Upper lobe of right lung (tissue), 1 donor: ENCODE data around the gene STIL. TPM values are rescaled to one million over a fixed set of nuclear protein-coding genes. Genes with fewer than 3 reads are reported as not detected.
"Not testable (repeated sequence)": the region's sequence is repeated elsewhere in the genome, so short reads cannot be mapped to it uniquely, and the experiment has no call there.

Source experiments
- ATAC-seq: fragments of 200-7000 bp; cut with Tn5 transposase; one replicate; pipeline ENCODE4 v1.9.1; 2020; ENCODE audit warnings: mild to moderate bottlenecking, moderate library complexity
- DNase-seq: peaks from one replicate; pipeline ENCODE4 v3.0.0-alpha.2; 2020
- H3K27ac ChIP-seq: fragments of 200-600 bp; one replicate; pipeline ENCODE4 v1.8.0; 2022
- H3K27me3 ChIP-seq: fragments of 200-600 bp; one replicate; pipeline ENCODE4 v1.8.0; 2022; ENCODE audit warnings: mild to moderate bottlenecking
- H3K36me3 ChIP-seq: fragments of 200-600 bp; one replicate; pipeline ENCODE4 v1.8.0; 2022
- H3K4me1 ChIP-seq: fragments of 200-600 bp; one replicate; pipeline ENCODE4 v1.8.0; 2022
- H3K4me3 ChIP-seq: fragments of 200-600 bp; one replicate; pipeline ENCODE4 v1.8.0; 2022; ENCODE audit warnings: mild to moderate bottlenecking
- H3K9me3 ChIP-seq: fragments of 200-600 bp; one replicate; pipeline ENCODE4 v1.8.0; 2022
- CTCF ChIP-seq: fragments of 200-600 bp; IDR thresholded peaks from one replicate; pipeline ENCODE4 v1.8.0; 2022; ENCODE audit warnings: antibody characterized with exemption
- intact Hi-C: fragments of 100-400 bp; cut with DNase I; formaldehyde crosslinking; loops from one replicate; pipeline ENCODE4 v1.11.0; 2022
- total RNA-seq: library from RNA; stranded (reverse); fragmentation: NEBNext Ultra II Directional; extraction: Animal tissue kit (Norgen Biotek cat#: 25700); gene quantifications from one replicate; pipeline ENCODE4 v1.2.1, GENCODE V29; 2021
- donor health status: DM: no; HTN: yes; CAD: no; lungs with severe emphysema.

Gene STIL
- total RNA-seq, 1 donor from 2014 or later, result 1.7 TPM

DNA sequence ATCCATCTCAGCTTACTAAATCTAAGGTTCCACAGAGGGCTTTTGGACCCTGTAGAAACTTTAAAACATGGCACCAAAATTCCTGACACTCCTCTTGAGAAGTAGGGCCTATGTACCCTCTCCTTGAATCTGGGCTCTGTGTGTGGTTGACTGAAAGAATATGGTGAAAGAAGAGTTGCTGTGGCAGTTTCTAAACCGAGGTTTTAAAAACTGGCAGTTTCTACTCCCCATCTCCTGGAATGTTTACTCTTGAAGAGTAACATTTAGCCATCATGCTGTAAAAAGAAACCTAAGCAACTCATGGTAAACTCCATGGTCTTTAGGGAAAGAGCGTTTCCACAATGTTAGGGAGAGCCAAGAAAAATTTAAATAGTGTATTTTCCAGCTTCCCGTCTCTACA lies 15.0 kb upstream of the STIL start:
- DNase-seq, result no peak
- Histone ChIP-seq H3K4me3 (no peak overlapping the region), H3K27ac (no peak overlapping the region), H3K9me3 (no peaks in the 10 kb centered on the region), H3K27me3 (no peaks in the 10 kb centered on the region), H3K4me1 (peaks cover 4% of the 10 kb centered on the region), H3K36me3 (no peaks in the 10 kb centered on the region)
- intact Hi-C loops, result no loop called here
- ATAC-seq, result no peak
- no peak for TF ChIP-seq CTCF

DNA sequence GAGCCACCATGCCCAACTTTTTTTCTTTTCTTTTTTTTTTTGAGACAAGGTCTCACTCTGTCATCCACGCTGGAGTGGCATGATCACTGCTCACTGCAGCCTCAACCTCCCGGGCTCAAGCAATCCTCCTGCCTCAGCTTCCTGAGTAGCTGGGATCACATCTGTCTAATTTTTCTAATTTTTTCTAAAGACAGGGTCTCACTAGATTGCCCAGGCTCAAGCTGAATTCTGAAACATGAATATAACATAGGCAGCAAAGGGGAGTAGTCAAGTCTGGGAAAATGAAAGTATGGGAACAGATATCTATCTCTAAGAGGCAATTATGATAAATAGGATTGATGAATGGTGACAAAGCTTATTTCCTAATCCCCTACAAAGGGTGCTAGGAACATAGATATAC lies 12.3 kb upstream of the STIL start:
- DNase-seq, result no peak
- no peak overlapping the region for H3K27ac ChIP-seq

GRCh38 chr1:47325528-47325927 lies 11.6 kb upstream of the STIL start:
- intact Hi-C loops, result no loop called here
- no peak overlapping the region for H3K27ac ChIP-seq

More for the DNA sequence above, 12.3 kb upstream of the STIL start:
- TF ChIP-seq CTCF, result no peak
- intact Hi-C loops, result no loop called here
- H3K4me1 ChIP-seq, result no peaks in the 10 kb centered on the region
- no peaks in the 10 kb centered on the region for H3K27me3 ChIP-seq
- H3K4me3 ChIP-seq, result no peak overlapping the region
- no peaks in the 10 kb centered on the region for H3K36me3 ChIP-seq
- ATAC-seq, result no peak
- no peaks in the 10 kb centered on the region for H3K9me3 ChIP-seq

DNA sequence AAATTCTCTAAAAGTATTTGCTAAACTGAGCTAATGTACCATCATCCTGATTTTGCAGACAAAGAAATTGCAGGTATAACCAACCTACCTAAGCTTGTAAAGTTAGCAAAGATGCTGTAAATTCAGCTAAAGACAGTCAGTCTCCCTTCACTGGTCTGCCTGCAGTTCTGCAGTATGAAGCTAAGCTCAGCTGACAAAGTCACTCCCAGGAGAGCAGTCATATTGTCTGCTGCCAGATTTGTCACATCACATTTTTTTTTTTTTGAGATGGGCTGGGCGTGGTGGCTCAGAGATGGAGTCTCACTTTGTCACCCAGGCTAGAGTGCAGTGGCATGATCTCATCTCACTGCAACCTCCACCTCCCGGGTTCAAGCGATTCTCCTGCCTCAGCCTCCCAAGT lies 10.7 kb upstream of the STIL start:
- Histone ChIP-seq H3K36me3 (no peaks in the 10 kb centered on the region), H3K9me3 (no peaks in the 10 kb centered on the region), H3K27me3 (no peaks in the 10 kb centered on the region), H3K4me1 (no peaks in the 10 kb centered on the region), H3K4me3 (no peak overlapping the region), H3K27ac (no peak overlapping the region)
- ATAC-seq (no peak), DNase-seq (no peak)
- TF ChIP-seq CTCF, result no peak
- intact Hi-C loops, result no loop called here

More at GRCh38 chr1:47325528-47325927, 11.6 kb upstream of the STIL start:
- no peaks in the 10 kb centered on the region for H3K27me3 ChIP-seq
- ATAC-seq (no peak), DNase-seq (no peak)
- H3K4me3 ChIP-seq, result no peak overlapping the region
- no peaks in the 10 kb centered on the region for H3K4me1 ChIP-seq
- H3K9me3 ChIP-seq, result no peaks in the 10 kb centered on the region
- TF ChIP-seq CTCF, result no peak
- no peaks in the 10 kb centered on the region for H3K36me3 ChIP-seq

GRCh38 chr1:47323599-47324031 lies 9.7 kb upstream of the STIL start:
- Histone ChIP-seq H3K4me1 (no peaks in the 10 kb centered on the region), H3K9me3 (no peaks in the 10 kb centered on the region), H3K4me3 (no peak overlapping the region), H3K27me3 (no peaks in the 10 kb centered on the region), H3K36me3 (no peaks in the 10 kb centered on the region), H3K27ac (no peak overlapping the region)
- no peak for TF ChIP-seq CTCF
- ATAC-seq (no peak), DNase-seq (no peak)
- intact Hi-C loops, result no loop called here

- ATAC-seq, H3K36me3 ChIP-seq, intact Hi-C loops: not testable (repeated sequence)
Observed at GRCh38 chr1:47319968-47320367, 6.0 kb upstream of the STIL start.

More at GRCh38 chr1:47319968-47320367, 6.0 kb upstream of the STIL start:
- H3K27me3 ChIP-seq, H3K4me1 ChIP-seq, DNase-seq, H3K4me3 ChIP-seq, H3K27ac ChIP-seq, H3K9me3 ChIP-seq: not testable (repeated sequence)
